Vagina (tissue), 2 donors: ENCODE data around the gene ATAD5. TPM values are rescaled to one million over a fixed set of nuclear protein-coding genes. Genes with fewer than 3 reads are reported as not detected.

Experiments used
- DNase-seq, 2 donors: peaks; one replicate each; pipeline ENCODE4 v3.0.0-alpha.2; 2017; ENCODE audit errors: extremely low spot score in 2 of 2
- H3K27ac ChIP-seq: fragments of 200-600 bp; sonication (generic); one replicate; pipeline ENCODE4 v1.5.1; 2019
- H3K27me3 ChIP-seq: fragments of 200-600 bp; sonication (generic); one replicate; pipeline ENCODE4 v1.5.1; 2019
- H3K36me3 ChIP-seq, 2 donors: fragments of 200-600 bp; sonication (generic); one replicate each; pipeline ENCODE4 v1.5.1; 2017 to 2019
- H3K4me1 ChIP-seq: fragments of 200-600 bp; sonication (generic); one replicate; pipeline ENCODE4 v1.5.1; 2019
- H3K4me3 ChIP-seq, 2 donors: fragments of 200-600 bp; sonication (generic); 1 replicate in 1 of 2; 2 replicates in 1 of 2; pipeline ENCODE4 v1.5.1; 2016 to 2019
- H3K9me3 ChIP-seq: fragments of 200-600 bp; sonication (generic); one replicate; pipeline ENCODE4 v1.5.1; 2019
- POLR2A ChIP-seq, 2 donors: fragments of 450-650 bp; IDR thresholded peaks; one replicate each; pipeline ENCODE4 v1.6.1; 2017; ENCODE audit warnings: antibody characterized with exemption in 2 of 2, mild to moderate bottlenecking in 2 of 2, moderate library complexity in 2 of 2
- POLR2AphosphoS5 ChIP-seq, 2 donors: sonication (generic); formaldehyde crosslinking; IDR thresholded peaks; one replicate each; pipeline ENCODE4 v1.9.0; 2017; ENCODE audit warnings: antibody characterized with exemption in 2 of 2, mild to moderate bottlenecking in 2 of 2, low read depth in 1 of 2; ENCODE audit not compliant: insufficient read depth in 1 of 2
- intact Hi-C: fragments of 100-400 bp; cut with DNase I; formaldehyde crosslinking; loops from one replicate; pipeline ENCODE4 v1.15.1; 2023
- total RNA-seq: library from RNA; depleted of rRNA; stranded (reverse); fragments of >200 nt; gene quantifications from one replicate; pipeline ENCODE4 v1.2.3, GENCODE V29; 2016
- TF ChIP-seq, protein P1 (sequence below), 3 experiments: fragments of 450-650 bp in 2 of 3; fragments of 200-600 bp in 1 of 3; sonication (generic) in 1 of 3; IDR thresholded peaks; one replicate each; pipeline ENCODE4 v1.5.1; 2017 to 2019; ENCODE audit warnings: antibody characterized with exemption in 3 of 3, mild to moderate bottlenecking in 2 of 3, moderate library complexity in 2 of 3

ATAD5 gene
- total RNA-seq, 1 donor from 2014 or later: 2.7 TPM

GRCh38 chr17:30838202-30838807, 6.5 kb downstream of the ATAD5 start:
- no peak overlapping the region for H3K27ac ChIP-seq
- no peak overlapping the region for H3K4me3 ChIP-seq
- intact Hi-C loops: no loop called here
- no peaks in the 10 kb centered on the region for H3K27me3 ChIP-seq
- H3K9me3 ChIP-seq: no peaks in the 10 kb centered on the region
- H3K36me3 ChIP-seq: no peaks in the 10 kb centered on the region
- TF ChIP-seq POLR2A (IDR thresholded peaks at IDR 0.05): no peak
- TF ChIP-seq POLR2AphosphoS5 (IDR thresholded peaks at IDR 0.05; ENCODE audit: insufficient read depth in 1 of 2, low read depth in 1 of 2): no peak
- TF ChIP-seq, protein P1, sequence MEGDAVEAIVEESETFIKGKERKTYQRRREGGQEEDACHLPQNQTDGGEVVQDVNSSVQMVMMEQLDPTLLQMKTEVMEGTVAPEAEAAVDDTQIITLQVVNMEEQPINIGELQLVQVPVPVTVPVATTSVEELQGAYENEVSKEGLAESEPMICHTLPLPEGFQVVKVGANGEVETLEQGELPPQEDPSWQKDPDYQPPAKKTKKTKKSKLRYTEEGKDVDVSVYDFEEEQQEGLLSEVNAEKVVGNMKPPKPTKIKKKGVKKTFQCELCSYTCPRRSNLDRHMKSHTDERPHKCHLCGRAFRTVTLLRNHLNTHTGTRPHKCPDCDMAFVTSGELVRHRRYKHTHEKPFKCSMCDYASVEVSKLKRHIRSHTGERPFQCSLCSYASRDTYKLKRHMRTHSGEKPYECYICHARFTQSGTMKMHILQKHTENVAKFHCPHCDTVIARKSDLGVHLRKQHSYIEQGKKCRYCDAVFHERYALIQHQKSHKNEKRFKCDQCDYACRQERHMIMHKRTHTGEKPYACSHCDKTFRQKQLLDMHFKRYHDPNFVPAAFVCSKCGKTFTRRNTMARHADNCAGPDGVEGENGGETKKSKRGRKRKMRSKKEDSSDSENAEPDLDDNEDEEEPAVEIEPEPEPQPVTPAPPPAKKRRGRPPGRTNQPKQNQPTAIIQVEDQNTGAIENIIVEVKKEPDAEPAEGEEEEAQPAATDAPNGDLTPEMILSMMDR (IDR thresholded peaks at IDR 0.05): no peak
- H3K4me1 ChIP-seq: no peaks in the 10 kb centered on the region
- no peak for DNase-seq

DNA sequence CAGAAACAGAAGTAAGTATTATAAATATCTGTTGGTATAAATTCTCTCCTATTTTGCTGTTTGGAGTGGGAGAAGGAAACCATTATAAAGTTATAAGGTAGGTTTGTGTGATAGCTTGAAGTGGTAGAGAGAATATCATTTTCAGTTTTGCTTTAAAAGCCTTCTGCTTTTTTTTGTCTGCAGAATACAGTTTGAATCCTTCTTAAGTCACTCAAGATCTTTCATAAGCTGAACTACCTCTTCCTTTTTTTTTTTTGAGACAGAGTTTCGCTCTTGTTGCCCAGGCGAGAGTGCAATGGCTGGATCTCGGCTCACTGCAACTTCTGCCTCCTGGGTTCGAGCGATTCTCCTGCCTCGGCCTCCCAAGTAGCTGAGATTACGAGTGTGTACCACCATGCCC, 9.0 kb downstream of the ATAD5 start:
- Histone ChIP-seq H3K36me3 (no peaks in the 10 kb centered on the region), H3K27ac (no peak overlapping the region), H3K4me1 (no peaks in the 10 kb centered on the region), H3K27me3 (no peaks in the 10 kb centered on the region), H3K4me3 (no peak overlapping the region), H3K9me3 (no peaks in the 10 kb centered on the region)
- DNase-seq: no peak
- intact Hi-C loops: no loop called here
- no peak for TF ChIP-seq POLR2AphosphoS5 (IDR thresholded peaks at IDR 0.05; ENCODE audit: insufficient read depth in 1 of 2, low read depth in 1 of 2)
- TF ChIP-seq, protein P1 (IDR thresholded peaks at IDR 0.05): no peak
- no peak for TF ChIP-seq POLR2A (IDR thresholded peaks at IDR 0.05)

DNA sequence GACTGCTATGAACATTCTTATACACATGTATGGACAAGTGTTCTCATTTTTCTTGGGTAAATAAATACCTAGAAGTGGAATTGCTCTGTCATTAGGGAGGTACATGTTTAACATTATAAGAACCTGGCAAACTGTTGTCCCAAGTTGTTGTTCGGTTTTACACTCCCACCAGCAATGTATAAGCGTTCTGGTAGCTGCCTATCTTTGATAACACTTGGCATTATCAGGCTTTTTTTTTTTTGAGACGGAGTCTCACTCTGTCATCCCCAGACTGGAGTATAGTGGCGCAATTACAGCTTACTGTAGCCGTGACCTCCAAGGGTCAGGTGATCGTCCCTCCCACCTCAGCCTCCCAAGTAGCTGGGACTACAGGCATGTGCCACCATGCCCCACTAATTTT, 16.3 kb downstream of the ATAD5 start:
- Histone ChIP-seq H3K4me1 (no peaks in the 10 kb centered on the region), H3K27me3 (no peaks in the 10 kb centered on the region), H3K4me3 (no peak overlapping the region), H3K27ac (no peak overlapping the region), H3K9me3 (no peaks in the 10 kb centered on the region), H3K36me3 (no peaks in the 10 kb centered on the region)
- no peak for DNase-seq
- TF ChIP-seq, protein P1 (IDR thresholded peaks at IDR 0.05): no peak
- TF ChIP-seq POLR2A (IDR thresholded peaks at IDR 0.05) (no peak), POLR2AphosphoS5 (IDR thresholded peaks at IDR 0.05; ENCODE audit: insufficient read depth in 1 of 2, low read depth in 1 of 2) (no peak)
- intact Hi-C loops: no loop called here

DNA sequence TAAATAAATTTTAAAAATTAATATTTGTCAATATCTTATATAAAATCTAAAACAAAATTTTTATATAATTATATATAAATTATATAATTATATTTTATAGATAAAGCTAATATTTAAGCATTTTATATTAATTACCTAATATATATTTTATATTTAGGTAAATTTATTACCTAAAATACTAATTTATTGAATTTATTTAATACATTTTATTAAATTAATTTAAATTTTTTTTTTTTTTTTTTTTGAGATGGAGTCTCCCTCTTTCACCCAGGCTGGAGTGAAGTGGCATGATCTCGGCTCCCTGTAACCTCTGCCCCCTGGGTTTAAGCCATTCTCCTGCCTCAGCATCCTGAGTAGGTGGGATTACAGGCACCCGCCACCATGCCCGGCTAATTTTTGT, 22.4 kb downstream of the ATAD5 start:
- H3K36me3 ChIP-seq: no peaks in the 10 kb centered on the region
- TF ChIP-seq, protein P1 (IDR thresholded peaks at IDR 0.05): no peak
- TF ChIP-seq POLR2A (IDR thresholded peaks at IDR 0.05): no peak
- intact Hi-C loops: no loop called here
- no peak overlapping the region for H3K27ac ChIP-seq
- no peaks in the 10 kb centered on the region for H3K9me3 ChIP-seq
- no peaks in the 10 kb centered on the region for H3K4me1 ChIP-seq
- no peak for DNase-seq
- H3K4me3 ChIP-seq: no peak overlapping the region
- no peaks in the 10 kb centered on the region for H3K27me3 ChIP-seq

- TF ChIP-seq POLR2AphosphoS5 (IDR thresholded peaks at IDR 0.05; ENCODE audit: insufficient read depth in 1 of 2, low read depth in 1 of 2) (no peak), POLR2A (IDR thresholded peaks at IDR 0.05) (no peak)
- TF ChIP-seq, protein P1 (IDR thresholded peaks at IDR 0.05): no peak
- no peaks in the 10 kb centered on the region for H3K36me3 ChIP-seq
- no peak overlapping the region for H3K4me3 ChIP-seq
- no peak for DNase-seq
- no peak overlapping the region for H3K27ac ChIP-seq
- intact Hi-C loops: no loop called here
- H3K27me3 ChIP-seq: no peaks in the 10 kb centered on the region
- H3K9me3 ChIP-seq: no peaks in the 10 kb centered on the region
- no peaks in the 10 kb centered on the region for H3K4me1 ChIP-seq
These were observed 26.9 kb downstream of the ATAD5 start for GRCh38 chr17:30858556-30859250.
